Left ventricle myocardium inferior (tissue), 1 donor: Measurements from ENCODE around the gene TTC17. TPM values are rescaled to one million over a fixed set of nuclear protein-coding genes. Genes with fewer than 3 reads are reported as not detected.

Source experiments
- DNase-seq: peaks from one replicate; pipeline ENCODE4 v3.0.0-alpha.2; 2020
- H3K27ac ChIP-seq: fragments of 200-600 bp; replicated peaks from 2 replicates; pipeline ENCODE4 v1.8.0; 2021
- H3K27me3 ChIP-seq: fragments of 200-600 bp; 2 replicates; pipeline ENCODE4 v1.8.0; 2021; ENCODE audit warnings: low read depth
- H3K36me3 ChIP-seq: fragments of 200-600 bp; 2 replicates; pipeline ENCODE4 v1.8.0; 2021
- H3K4me1 ChIP-seq: fragments of 200-600 bp; 2 replicates; pipeline ENCODE4 v1.8.0; 2021
- H3K4me3 ChIP-seq: fragments of 200-600 bp; 2 replicates; pipeline ENCODE4 v1.8.0; 2021; ENCODE audit warnings: mild to moderate bottlenecking, moderate library complexity
- H3K9me3 ChIP-seq: fragments of 200-600 bp; replicated peaks from 2 replicates; pipeline ENCODE4 v1.8.0; 2021
- intact Hi-C: fragments of 100-400 bp; cut with micrococcal nuclease; formaldehyde crosslinking; loops from one replicate; pipeline ENCODE4 v1.11.0; 2022
- total RNA-seq: library from RNA; stranded (reverse); fragmentation: NEBNext Ultra II Directional; extraction: Animal tissue kit (Norgen Biotek cat#: 25700); gene quantifications from one replicate; pipeline ENCODE4 v1.2.1, GENCODE V29; 2021
- TF ChIP-seq, protein P1 (sequence below): fragments of 200-600 bp; IDR thresholded peaks from 2 replicates; pipeline ENCODE4 v1.8.0; 2021; ENCODE audit warnings: antibody characterized with exemption, mild to moderate bottlenecking, borderline replicate concordance
- donor health status: DM: no; HTN: yes; CAD: no; lungs with severe emphysema.

Gene TTC17
- total RNA-seq, 1 donor from 2014 or later, result 29.4 TPM

DNA sequence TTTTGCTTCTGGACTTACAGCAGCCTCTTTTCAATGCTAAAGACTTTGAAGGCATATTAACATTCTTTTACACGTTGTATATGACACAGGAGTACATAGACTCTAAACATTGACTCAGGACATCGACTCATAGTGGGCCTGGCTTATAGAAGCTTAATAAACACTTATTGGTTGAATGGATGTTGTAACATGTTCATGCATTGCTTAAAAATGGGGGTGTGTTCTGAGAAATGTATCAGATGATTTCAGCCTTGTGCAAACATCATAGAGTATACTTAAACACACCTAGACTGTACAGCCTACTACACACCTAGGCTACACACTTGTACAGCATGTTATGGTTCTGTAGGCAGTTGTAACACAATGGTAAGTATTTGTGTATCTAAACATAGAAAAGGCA, 17.9 kb downstream of the TTC17 start:
- H3K9me3 ChIP-seq, result no peaks in the 10 kb centered on the region
- no peak overlapping the region for H3K27ac ChIP-seq
- TF ChIP-seq, protein P1, sequence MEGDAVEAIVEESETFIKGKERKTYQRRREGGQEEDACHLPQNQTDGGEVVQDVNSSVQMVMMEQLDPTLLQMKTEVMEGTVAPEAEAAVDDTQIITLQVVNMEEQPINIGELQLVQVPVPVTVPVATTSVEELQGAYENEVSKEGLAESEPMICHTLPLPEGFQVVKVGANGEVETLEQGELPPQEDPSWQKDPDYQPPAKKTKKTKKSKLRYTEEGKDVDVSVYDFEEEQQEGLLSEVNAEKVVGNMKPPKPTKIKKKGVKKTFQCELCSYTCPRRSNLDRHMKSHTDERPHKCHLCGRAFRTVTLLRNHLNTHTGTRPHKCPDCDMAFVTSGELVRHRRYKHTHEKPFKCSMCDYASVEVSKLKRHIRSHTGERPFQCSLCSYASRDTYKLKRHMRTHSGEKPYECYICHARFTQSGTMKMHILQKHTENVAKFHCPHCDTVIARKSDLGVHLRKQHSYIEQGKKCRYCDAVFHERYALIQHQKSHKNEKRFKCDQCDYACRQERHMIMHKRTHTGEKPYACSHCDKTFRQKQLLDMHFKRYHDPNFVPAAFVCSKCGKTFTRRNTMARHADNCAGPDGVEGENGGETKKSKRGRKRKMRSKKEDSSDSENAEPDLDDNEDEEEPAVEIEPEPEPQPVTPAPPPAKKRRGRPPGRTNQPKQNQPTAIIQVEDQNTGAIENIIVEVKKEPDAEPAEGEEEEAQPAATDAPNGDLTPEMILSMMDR, result no peak
- H3K36me3 ChIP-seq, result peaks cover 8% of the 10 kb centered on the region
- intact Hi-C loops, result no loop called here
- DNase-seq, result no peak
- no peak overlapping the region for H3K4me3 ChIP-seq
- H3K27me3 ChIP-seq, result no peaks in the 10 kb centered on the region
- H3K4me1 ChIP-seq, result peaks cover 7% of the 10 kb centered on the region

- TF ChIP-seq, protein P1, result no peak
- peaks cover 7% of the 10 kb centered on the region for H3K4me1 ChIP-seq
- no peaks in the 10 kb centered on the region for H3K9me3 ChIP-seq
- no peak overlapping the region for H3K4me3 ChIP-seq
- DNase-seq, result no peak
- no peaks in the 10 kb centered on the region for H3K27me3 ChIP-seq
- H3K27ac ChIP-seq, result no peak overlapping the region
- peaks cover 8% of the 10 kb centered on the region for H3K36me3 ChIP-seq
- intact Hi-C loops, result no loop called here
These were observed 18.7 kb downstream of the TTC17 start for GRCh38 chr11:43377389-43377788.

GRCh38 chr11:43378897-43379296, 20.2 kb downstream of the TTC17 start:
- no peak for DNase-seq
- intact Hi-C loops, result no loop called here

GRCh38 chr11:43381802-43382201, 23.1 kb downstream of the TTC17 start:
- Histone ChIP-seq H3K27ac (no peak overlapping the region), H3K27me3 (no peaks in the 10 kb centered on the region), H3K4me3 (no peak overlapping the region), H3K9me3 (no peaks in the 10 kb centered on the region), H3K4me1 (peaks cover 6% of the 10 kb centered on the region), H3K36me3 (peaks cover 12% of the 10 kb centered on the region)
- no peak for DNase-seq
- intact Hi-C loops, result no loop called here
- TF ChIP-seq, protein P1, result no peak

More at GRCh38 chr11:43378897-43379296, 20.2 kb downstream of the TTC17 start:
- Histone ChIP-seq H3K4me3 (no peak overlapping the region), H3K27ac (no peak overlapping the region), H3K9me3 (no peaks in the 10 kb centered on the region), H3K36me3 (peaks cover 8% of the 10 kb centered on the region), H3K4me1 (peaks cover 7% of the 10 kb centered on the region), H3K27me3 (no peaks in the 10 kb centered on the region)
- TF ChIP-seq, protein P1, result no peak

GRCh38 chr11:43382614-43383013, 23.9 kb downstream of the TTC17 start:
- TF ChIP-seq, protein P1, result no peak
- DNase-seq, result no peak
- Histone ChIP-seq H3K4me1 (no peaks in the 10 kb centered on the region), H3K36me3 (peaks cover 15% of the 10 kb centered on the region), H3K9me3 (no peaks in the 10 kb centered on the region), H3K27me3 (no peaks in the 10 kb centered on the region), H3K4me3 (no peak overlapping the region), H3K27ac (no peak overlapping the region)
- intact Hi-C loops, result no loop called here

- Histone ChIP-seq H3K4me1 (no peaks in the 10 kb centered on the region), H3K27ac (no peak overlapping the region), H3K36me3 (peaks cover 17% of the 10 kb centered on the region), H3K27me3 (no peaks in the 10 kb centered on the region), H3K9me3 (no peaks in the 10 kb centered on the region), H3K4me3 (no peak overlapping the region)
- no peak for DNase-seq
- TF ChIP-seq, protein P1, result no peak
- intact Hi-C loops, result no loop called here
These were observed 25.7 kb downstream of the TTC17 start for GRCh38 chr11:43384393-43384792.
